HEK293 (cell line): Measurements from ENCODE around the gene HPRT1.

Experiments
- CTCF ChIP-seq: fragments of 450-650 bp; formaldehyde crosslinking; IDR thresholded peaks from 2 replicates; pipeline ENCODE4 v1.5.1; 2016; ENCODE audit warnings: missing biosample characterization, missing genetic modification characterization
- KLF10 ChIP-seq: fragments of 450-650 bp; IDR thresholded peaks from 2 replicates; pipeline ENCODE4 v1.5.1; 2018; ENCODE audit warnings: missing biosample characterization, mild to moderate bottlenecking, missing genetic modification characterization
- SETDB1 ChIP-seq: IDR thresholded peaks from one replicate; pipeline ENCODE4 v1.6.1; 2017; ENCODE audit warnings: mild to moderate bottlenecking, low read length, moderate library complexity, mixed read lengths; ENCODE audit not compliant: insufficient read length
- YY1 ChIP-seq: fragments of 450-650 bp; formaldehyde crosslinking; IDR thresholded peaks from 2 replicates; pipeline ENCODE4 v1.5.1; 2018; ENCODE audit warnings: missing biosample characterization, missing genetic modification characterization
- ZNF707 ChIP-seq: fragments of 450-650 bp; formaldehyde crosslinking; IDR thresholded peaks from 2 replicates; pipeline ENCODE4 v1.5.1; 2016; ENCODE audit warnings: missing biosample characterization, missing genetic modification characterization
- TF ChIP-seq, protein P1 (sequence below): fragments of 450-650 bp; formaldehyde crosslinking; IDR thresholded peaks from 2 replicates; pipeline ENCODE4 v1.5.1; 2016; ENCODE audit warnings: missing biosample characterization, missing genetic modification characterization

GRCh38 chrX:134443461-134443860 is 16.5 kb upstream of the HPRT1 start:
- TF ChIP-seq CTCF (tag by site-specific recombination) (no peak), KLF10 (no peak), SETDB1 (no peak), ZNF707 (no peak), YY1 (tag by site-specific recombination) (no peak)
- TF ChIP-seq, protein P1, sequence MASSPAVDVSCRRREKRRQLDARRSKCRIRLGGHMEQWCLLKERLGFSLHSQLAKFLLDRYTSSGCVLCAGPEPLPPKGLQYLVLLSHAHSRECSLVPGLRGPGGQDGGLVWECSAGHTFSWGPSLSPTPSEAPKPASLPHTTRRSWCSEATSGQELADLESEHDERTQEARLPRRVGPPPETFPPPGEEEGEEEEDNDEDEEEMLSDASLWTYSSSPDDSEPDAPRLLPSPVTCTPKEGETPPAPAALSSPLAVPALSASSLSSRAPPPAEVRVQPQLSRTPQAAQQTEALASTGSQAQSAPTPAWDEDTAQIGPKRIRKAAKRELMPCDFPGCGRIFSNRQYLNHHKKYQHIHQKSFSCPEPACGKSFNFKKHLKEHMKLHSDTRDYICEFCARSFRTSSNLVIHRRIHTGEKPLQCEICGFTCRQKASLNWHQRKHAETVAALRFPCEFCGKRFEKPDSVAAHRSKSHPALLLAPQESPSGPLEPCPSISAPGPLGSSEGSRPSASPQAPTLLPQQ (tag by site-specific recombination) = no peak
